GM19099 (cell line): Measurements from ENCODE around the gene ASXL1.

Experiments
- POLR2A ChIP-seq: IDR thresholded peaks from 3 replicates; pipeline ENCODE4 v1.6.1; 2011; ENCODE audit warnings: low read depth; ENCODE audit not compliant: insufficient read length; ENCODE audit errors: extremely low read depth

Gene ASXL1

GRCh38 chr20:32478576-32478975 lies 120.4 kb downstream of the ASXL1 start:
- TF ChIP-seq POLR2A = no peak

- no peak for TF ChIP-seq POLR2A
Observed at GRCh38 chr20:32479012-32479411, 120.9 kb downstream of the ASXL1 start.

DNA sequence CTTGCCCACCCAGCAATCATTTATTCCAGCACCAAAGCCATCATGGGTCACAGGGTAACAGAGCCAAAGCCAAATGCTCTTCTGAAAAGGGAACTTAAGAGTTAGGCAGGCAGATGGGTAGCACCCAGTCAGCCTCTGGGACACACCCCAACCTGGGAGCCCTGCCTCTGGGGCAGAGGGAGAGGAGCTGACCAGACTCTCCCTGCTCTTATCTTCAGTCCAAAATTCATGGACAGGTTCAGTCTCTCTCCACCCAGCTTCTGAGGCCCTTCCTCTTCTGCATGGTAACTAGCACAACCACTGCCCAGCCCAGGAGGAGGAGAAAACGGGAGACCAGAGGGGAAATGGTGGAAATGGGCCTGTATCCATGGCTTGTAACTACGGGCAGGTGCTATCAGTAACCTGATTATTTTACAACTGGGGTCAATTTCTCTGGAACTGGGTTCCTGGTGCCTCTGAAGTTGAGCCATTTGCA lies 121.6 kb downstream of the ASXL1 start:
- TF ChIP-seq POLR2A = no peak

GRCh38 chr20:32480371-32481241 lies 122.5 kb downstream of the ASXL1 start:
- TF ChIP-seq POLR2A = no peak

GRCh38 chr20:32481311-32482142 lies 123.4 kb downstream of the ASXL1 start:
- no peak for TF ChIP-seq POLR2A

GRCh38 chr20:32482143-32482441 lies 124.0 kb downstream of the ASXL1 start:
- no peak for TF ChIP-seq POLR2A

- TF ChIP-seq POLR2A = no peak
Observed at GRCh38 chr20:32482442-32483261, 124.5 kb downstream of the ASXL1 start.

DNA sequence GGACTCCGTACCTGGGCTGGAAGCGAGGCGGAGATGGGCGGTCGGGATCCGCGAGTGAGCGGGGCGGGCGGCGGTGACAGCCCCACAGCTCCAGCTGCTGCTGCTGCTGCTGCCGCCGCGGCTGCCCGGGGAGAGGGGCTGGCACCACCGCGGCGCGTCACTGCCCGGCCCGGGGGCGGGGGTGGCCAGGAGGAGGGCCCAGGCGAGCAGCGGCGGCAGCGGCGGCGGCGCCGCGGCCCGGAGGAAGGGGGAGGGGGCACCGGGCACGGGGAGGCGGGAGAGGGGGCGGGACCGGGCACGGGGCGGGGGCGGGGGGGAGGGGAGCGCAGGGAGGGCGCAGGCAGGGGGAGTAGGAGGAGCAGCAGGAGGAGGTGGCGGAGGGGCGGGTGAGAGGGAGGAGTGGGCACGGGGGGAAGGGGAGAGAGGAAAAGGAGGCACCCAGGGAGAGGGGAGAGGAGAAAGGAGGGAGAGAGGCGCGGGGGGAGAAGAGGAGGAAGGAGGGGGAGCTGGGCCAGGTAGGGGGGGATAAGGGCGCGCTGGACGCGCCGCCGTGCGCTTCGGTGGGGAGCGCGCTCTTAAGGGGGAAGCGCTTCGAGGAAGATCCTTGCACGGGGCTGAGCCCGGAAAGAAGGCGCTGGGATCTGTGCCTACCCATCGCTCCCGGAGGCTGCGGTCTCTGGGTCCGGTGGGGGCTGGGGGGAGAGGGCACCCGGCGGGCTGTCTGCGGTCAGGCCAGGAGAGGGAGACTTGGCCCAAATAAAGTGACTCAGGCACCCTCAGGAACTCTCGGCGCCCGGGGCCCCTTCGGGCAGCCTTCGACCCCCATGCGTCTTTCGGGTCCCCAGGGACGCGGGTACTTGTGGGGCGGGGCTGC lies 125.5 kb downstream of the ASXL1 start:
- no peak for TF ChIP-seq POLR2A

DNA sequence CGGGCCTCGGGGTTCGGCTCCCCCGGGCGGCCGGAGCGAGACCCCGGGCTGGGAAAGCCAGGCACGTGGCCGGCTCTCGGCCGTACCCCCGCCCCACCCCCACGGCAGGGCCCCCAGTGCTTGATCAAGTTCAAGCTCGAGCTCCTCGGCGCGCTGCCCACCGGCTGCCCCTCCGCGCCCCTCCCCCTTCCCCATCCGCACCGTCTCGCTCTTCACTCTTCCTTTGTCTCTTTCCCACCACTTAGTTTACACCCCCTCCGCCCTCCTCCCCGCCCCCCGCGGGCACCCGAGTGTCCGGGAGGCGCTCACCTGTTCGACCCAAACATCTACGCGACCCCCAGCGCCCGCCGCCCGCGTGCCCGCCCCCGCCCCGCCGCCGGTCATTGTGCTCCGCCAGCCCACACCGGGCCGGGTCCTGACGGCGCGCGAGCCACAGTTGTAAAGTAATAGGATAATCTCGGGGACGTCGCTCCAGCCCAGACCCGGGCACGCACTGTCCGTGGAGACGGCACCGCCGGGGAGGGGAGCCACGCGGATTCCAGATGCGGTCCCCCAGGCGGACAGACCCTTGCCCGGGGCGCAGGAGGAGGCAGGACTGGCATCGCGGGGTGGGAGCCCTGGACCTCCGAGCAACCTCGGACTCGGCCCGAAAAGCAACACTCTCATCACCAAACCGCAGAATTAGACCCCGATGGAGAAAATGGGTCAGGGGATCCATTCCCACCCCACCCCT lies 126.3 kb downstream of the ASXL1 start:
- TF ChIP-seq POLR2A = no peak

- no peak for TF ChIP-seq POLR2A
Observed at GRCh38 chr20:32484958-32485769, 127.0 kb downstream of the ASXL1 start.

- no peak for TF ChIP-seq POLR2A
Observed at GRCh38 chr20:32485770-32486478, 127.8 kb downstream of the ASXL1 start.

- TF ChIP-seq POLR2A = no peak
Observed at GRCh38 chr20:32487381-32487780, 129.2 kb downstream of the ASXL1 start.
